HG03280 (cell line): ENCODE data around the gene APH1A.
"Not testable (repeated sequence)": the region's sequence is repeated elsewhere in the genome, so short reads cannot be mapped to it uniquely, and the experiment has no call there.

Experiments used
- ATAC-seq: cut with Tn5 transposase; IDR thresholded peaks from one replicate; pipeline ENCODE4 v1.9.1; 2021; ENCODE audit warnings: mild to moderate bottlenecking, moderate library complexity; ENCODE audit not compliant: unreplicated experiment

APH1A gene

GRCh38 chr1:150269451-150269850 is 635 bp upstream of the APH1A start:
- ATAC-seq, result no peak

DNA sequence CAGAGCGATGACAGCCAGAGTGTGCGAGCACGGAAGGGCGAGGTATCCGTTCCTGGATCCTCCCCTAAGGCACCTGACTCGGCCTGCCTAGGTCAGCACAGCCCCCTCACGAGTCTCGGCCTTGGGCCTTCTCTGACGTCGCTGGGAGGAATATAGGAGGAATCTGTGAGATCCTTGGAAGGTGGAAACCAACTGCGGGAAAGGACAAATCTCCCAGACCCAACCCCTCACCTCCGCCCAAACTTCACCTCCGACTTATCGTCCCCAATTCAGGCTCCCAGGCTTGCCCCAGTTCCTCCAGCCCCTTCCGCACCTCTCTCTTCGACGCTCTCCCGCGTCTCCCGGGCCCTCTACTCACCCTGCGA is 494 bp downstream of the APH1A start:
- peak; percentile 11 for ATAC-seq

DNA sequence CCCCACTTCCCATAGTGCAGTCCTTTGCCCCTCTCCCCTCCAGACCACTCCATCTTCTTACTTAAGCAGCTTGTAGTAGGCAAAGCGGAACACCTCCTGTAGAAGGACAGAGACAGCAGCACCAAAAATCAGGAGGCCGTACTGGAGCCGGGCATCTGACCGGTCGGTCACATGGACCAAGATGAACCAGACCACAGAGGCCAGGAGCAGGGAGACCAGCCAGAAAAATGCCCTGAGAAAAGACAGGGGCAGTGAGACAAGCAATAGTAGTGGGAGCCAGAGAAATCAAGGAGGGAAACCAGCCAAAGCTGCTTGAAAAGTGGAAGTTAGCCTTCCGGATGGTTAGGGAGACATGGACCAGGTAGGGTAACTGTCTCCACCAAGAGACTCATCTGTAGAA is 920 bp downstream of the APH1A start:
- ATAC-seq, result no peak

DNA sequence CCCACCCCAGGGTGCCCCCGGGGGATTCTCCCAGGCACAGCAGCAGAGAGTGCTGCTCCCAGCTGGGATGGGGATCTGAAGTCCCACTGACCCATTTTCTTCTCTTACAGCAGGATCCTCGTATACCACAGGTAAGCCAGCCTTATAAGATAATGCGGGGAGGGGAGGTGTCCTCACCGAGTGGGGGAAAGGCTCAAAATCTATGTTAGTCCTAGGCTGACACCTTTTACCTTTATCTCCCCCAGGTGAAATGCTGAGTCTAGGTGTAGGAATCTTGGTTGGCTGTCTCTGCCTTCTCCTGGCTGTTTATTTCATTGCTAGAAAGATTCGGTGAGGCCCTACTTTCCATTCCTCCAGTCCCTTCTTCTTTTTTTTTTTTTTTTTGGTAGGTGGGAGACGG is 5.3 kb downstream of the APH1A start:
- no peak for ATAC-seq

DNA sequence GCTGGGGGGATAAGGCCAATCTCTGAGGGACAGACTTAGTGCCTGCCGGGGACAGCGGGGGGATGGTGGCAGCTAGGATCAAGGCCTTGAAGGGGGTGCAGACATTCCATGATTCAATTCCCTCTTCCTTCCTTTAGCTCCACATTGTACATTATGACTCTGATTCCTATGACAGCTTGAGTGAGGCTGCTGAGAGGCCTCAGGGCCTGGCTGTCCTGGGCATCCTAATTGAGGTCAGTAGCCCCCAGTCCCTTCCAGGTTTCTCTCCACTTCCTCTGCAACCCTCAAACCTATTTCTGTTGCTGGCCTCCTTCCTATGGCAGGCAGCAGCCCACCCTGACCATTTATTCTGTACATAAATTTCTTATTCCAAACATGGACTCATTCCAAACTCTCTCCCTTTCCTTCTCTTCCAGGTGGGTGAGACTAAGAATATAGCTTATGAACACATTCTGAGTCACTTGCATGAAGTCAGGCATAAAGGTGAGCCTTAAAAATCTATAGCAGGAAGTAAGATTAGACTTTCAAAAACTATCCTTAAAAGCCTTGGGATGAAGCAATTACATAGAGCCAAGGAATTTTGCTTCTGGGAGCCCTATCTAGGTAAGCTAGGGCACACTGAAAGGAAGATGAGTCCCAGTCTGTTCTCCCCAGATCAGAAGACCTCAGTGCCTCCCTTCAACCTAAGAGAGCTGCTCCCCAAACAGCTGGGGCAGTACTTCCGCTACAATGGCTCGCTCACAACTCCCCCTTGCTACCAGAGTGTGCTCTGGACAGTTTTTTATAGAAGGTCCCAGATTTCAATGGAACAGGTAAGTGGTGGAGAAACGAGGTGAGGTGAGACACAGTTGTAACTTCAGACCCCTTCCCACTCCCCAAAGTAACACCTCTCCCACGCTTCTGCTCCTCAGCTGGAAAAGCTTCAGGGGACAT is 6.2 kb downstream of the APH1A start:
- ATAC-seq, result no peak

DNA sequence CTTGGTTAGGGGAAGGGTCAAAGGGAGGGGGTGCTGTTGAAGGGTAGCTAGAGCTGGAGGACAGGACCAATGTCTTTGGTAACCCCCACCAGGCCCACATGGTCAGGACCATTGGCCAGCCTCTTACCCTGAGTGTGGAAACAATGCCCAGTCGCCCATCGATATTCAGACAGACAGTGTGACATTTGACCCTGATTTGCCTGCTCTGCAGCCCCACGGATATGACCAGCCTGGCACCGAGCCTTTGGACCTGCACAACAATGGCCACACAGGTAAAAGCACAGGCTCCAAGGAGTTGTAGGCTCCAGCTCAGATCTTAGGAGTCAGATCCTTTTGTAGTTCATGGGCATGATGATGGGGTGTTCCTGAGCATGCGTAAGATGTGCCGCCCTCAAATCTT is 7.4 kb downstream of the APH1A start:
- ATAC-seq, result no peak

GRCh38 chr1:150259758-150260669 is 8.8 kb downstream of the APH1A start:
- ATAC-seq, result no peak

GRCh38 chr1:150259217-150259616 is 9.6 kb downstream of the APH1A start:
- ATAC-seq, result no peak

- no peak for ATAC-seq
Measured at GRCh38 chr1:150257624-150258585, 10.9 kb downstream of the APH1A start, which contains the start of gene CA14. Gene CA14 (plus strand): TSS chr1:150257774. CDS start chr1:150258129, 355 bp downstream.

DNA sequence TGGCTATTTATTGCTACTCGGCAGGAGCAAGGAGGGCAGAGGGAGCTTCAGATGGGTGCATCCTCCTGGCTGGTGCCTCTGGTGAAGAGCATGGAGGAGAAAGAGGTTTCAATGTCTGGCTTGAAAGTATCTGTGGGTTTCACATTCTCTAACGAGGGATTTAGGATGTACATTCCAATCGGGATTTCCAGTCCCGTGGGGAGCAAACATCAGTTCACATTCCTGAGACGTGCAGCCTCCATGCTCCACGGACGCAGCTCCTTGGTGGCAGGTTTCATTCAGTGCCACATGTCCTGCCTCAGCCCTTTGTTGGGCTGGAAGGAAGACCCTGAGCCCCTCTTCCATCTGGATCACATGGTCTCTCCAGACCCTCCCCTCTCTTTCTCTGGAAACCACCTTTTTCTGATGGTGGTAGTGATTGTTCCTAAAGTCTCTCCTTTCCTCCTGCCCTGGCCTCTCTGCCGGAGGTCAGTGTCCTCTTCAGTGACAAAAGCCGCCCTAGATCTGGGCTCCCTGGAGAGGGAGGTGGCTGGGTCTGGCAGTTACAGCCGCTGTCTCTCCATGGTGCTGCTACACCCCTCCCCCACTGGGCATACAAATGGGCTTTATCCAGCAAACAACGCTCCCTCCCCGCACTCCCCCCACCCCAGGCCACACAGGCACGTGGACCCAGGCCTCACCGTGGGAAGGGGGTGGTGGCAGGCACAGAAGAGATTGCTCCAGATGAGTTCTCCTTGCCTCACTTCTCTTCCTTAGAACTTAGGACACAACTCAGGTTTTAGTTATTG is 12.1 kb downstream of the APH1A start:
- ATAC-seq, result no peak

DNA sequence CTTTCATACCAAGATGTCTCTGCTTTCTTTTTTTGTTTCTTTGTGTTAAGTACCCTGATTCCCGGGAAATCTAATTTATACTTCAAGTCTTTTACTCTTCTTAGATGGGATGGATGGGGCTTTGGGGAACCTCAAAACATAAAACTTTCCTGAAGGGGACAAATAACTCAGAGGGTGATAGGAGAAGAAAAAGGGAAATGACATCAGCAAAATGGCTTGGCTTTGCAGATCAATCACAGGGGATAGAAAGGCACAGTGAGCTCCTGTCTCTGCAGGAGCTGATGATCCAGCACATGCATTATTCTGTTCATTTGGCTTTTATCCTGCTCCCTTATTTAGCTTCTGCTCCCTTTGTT is 12.6 kb downstream of the APH1A start:
- no peak for ATAC-seq

GRCh38 chr1:150249936-150250335 is 18.9 kb downstream of the APH1A start:
- ATAC-seq, result no peak

DNA sequence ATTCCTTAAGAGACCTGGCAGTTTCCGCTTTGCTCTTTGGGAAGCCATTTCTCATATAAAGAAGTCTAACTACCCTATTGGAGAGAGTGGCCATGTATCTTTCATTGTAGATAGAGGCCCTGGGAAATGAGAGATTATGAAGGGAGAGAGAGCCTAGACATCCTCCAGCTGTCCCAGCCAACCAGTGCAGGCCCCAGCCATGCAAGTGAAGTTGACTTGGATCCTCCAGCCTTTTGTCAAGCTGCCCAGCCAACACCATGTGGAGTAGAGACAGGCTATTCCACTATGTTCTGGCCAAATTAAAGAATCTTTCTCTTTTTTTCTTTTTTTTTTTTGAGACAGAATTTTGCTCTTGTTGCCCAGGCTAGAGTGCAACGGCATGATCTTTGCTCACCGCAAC is 25.8 kb downstream of the APH1A start:
- ATAC-seq, result no peak

DNA sequence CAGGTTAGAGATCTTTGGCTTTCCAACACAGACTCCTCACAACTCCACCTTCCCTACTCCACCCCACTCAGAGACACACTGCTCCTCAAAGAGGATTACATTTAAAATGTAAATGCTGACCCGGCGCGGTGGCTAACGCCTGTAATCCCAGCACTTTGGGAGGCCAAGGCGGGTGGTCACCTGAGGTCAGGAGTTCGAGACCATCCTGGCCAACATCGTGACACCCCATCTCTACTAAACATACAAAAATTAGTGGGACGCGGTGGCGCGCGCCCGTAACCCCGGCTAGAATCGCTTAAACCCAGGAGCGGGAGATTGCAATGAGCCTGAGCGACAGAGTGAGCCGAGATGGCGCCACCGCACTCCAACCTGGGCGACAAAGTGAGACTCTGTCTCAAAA is 31.1 kb downstream of the APH1A start:
- no peak for ATAC-seq

DNA sequence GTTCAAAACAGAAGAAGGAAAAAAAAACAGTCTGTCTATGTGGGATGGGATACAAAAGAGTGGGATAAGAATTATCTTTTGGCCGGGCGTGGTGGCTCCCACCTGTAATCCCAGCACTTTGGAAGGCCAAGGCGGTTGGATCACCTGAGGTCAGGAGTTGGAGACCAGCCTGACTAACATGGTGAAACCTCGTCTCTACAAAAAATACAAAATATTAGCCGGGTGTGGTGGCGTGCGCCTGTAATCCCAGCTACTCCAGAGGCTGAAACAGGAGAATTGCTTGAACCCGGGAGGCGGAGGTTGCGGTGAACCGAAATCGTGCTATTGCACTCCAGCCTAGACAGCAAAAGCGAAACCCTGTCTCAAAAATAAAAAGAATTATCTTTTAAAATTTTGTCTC is 31.6 kb downstream of the APH1A start:
- ATAC-seq, result not testable (repeated sequence)

- no peak for ATAC-seq
Measured at GRCh38 chr1:150236614-150237100, 32.2 kb downstream of the APH1A start.

- peak; percentile 87 for ATAC-seq
Measured at GRCh38 chr1:150235852-150236613, 32.8 kb downstream of the APH1A start, which contains the start of gene ANP32E. Gene ANP32E (minus strand): TSS chr1:150236112. CDS start chr1:150235786, 326 bp downstream.

GRCh38 chr1:150235294-150235851 is 33.4 kb downstream of the APH1A start:
- no peak for ATAC-seq
